Transverse colon (tissue), 4 donors: ENCODE measurements around the gene TMED3. TPM values are rescaled to one million over a fixed set of nuclear protein-coding genes. Genes with fewer than 3 reads are reported as not detected.

Source experiments
- DNase-seq: peaks from one replicate; pipeline ENCODE4 v3.0.0-alpha.2; 2019
- H3K27ac ChIP-seq, 4 donors: fragments of 200-600 bp; sonication (generic); 2 replicates each; pipeline ENCODE4 v1.5.1; 2016 to 2018; ENCODE audit warnings: inconsistent platforms in 4 of 4
- H3K27me3 ChIP-seq: fragments of 200-600 bp; sonication (generic); 2 replicates; pipeline ENCODE4 v1.5.1; 2017; ENCODE audit warnings: inconsistent platforms
- H3K36me3 ChIP-seq, 4 donors: fragments of 200-600 bp; sonication (generic); 2 replicates each; pipeline ENCODE4 v1.5.1; 2017 to 2019; ENCODE audit warnings: inconsistent platforms in 4 of 4
- H3K4me1 ChIP-seq, 4 donors: fragments of 200-600 bp; sonication (generic); 2 replicates each; pipeline ENCODE4 v1.5.1; 2017 to 2020; ENCODE audit warnings: inconsistent platforms in 4 of 4
- H3K4me3 ChIP-seq, 4 donors: fragments of 200-600 bp; sonication (generic); 1 replicate in 1 of 4; 2 replicates in 3 of 4; pipeline versions ENCODE4 v1.5.1 to v1.6.1; 2017 to 2019; ENCODE audit warnings: inconsistent platforms in 4 of 4
- H3K9me3 ChIP-seq, 2 donors: fragments of 200-600 bp; sonication (generic); 2 replicates each; pipeline ENCODE4 v1.5.1; 2017 to 2019; ENCODE audit warnings: inconsistent platforms in 2 of 2
- CTCF ChIP-seq, 5 experiments: fragments of 200-600 bp in 3 of 5; fragments of 450-650 bp in 2 of 5; sonication (generic) in 3 of 5; IDR thresholded peaks; 1 replicate in 2 of 5; 2 replicates in 3 of 5; pipeline ENCODE4 v1.5.1; 2016 to 2017; ENCODE audit warnings: antibody characterized with exemption in 5 of 5, inconsistent platforms in 3 of 5, mild to moderate bottlenecking in 2 of 5, moderate library complexity in 1 of 5
- EP300 ChIP-seq: sonication (generic); formaldehyde crosslinking; IDR thresholded peaks from one replicate; pipeline ENCODE4 v1.6.1; 2017; ENCODE audit warnings: antibody characterized with exemption, low read depth
- POLR2A ChIP-seq: fragments of 450-650 bp; IDR thresholded peaks from one replicate; pipeline ENCODE4 v1.6.1; 2016; ENCODE audit warnings: antibody characterized with exemption, mild to moderate bottlenecking, moderate library complexity
- POLR2AphosphoS5 ChIP-seq, 3 donors: sonication (generic); formaldehyde crosslinking; IDR thresholded peaks; one replicate each; pipeline ENCODE4 v1.6.1; 2016; ENCODE audit warnings: antibody characterized with exemption in 3 of 3
- WGBS, 2 donors: methylation state at CpG; one replicate each; pipeline ENCODE4 v1.1.5; 2018; ENCODE audit warnings: low coverage in 1 of 2; 5-methylcytosine and 5-hydroxymethylcytosine counted together
- in situ Hi-C, 4 donors: fragments of 200-750 bp; cut with MboI; loops; one replicate each; pipeline versions ENCODE4 v1.15.0 to v1.15.1; 2017; ENCODE audit warnings: low sequenced_read_pairs in 3 of 4, low pct_ligation_motif_present in 1 of 4, low pct_unique_long_range_greater_than_20kb in 1 of 4
- intact Hi-C: fragments of 100-400 bp; cut with DNase I; formaldehyde crosslinking; loops from one replicate; pipeline ENCODE4 v1.15.1; 2023; ENCODE audit warnings: low total_unique reads
- total RNA-seq, 4 donors: library from RNA; depleted of rRNA; stranded (reverse); fragments of >200 nt; gene quantifications; one replicate each; pipeline ENCODE4 v1.1.0, GENCODE V29; 2016

Gene TMED3
- total RNA-seq, 4 donors from 2014 or later, result 12.7 to 68.9 (median 41.0) TPM

- no peaks in the 10 kb centered on the region for H3K4me1 ChIP-seq
- no peaks in the 10 kb centered on the region for H3K36me3 ChIP-seq
- H3K27me3 ChIP-seq, result no peaks in the 10 kb centered on the region
- no peak overlapping the region for H3K27ac ChIP-seq
- DNase-seq, result no peak
- intact Hi-C loops (no loop called here), in situ Hi-C loops (no loop called here)
- no peaks in the 10 kb centered on the region for H3K9me3 ChIP-seq
- WGBS, 2 donors, result 88 to 100% methylated on average over 1 to 2 of the region's 2 CpGs
- no peak overlapping the region for H3K4me3 ChIP-seq
- TF ChIP-seq CTCF (IDR thresholded peaks at IDR 0.05) (no peak), EP300 (no peak), POLR2AphosphoS5 (IDR thresholded peaks at IDR 0.05) (no peak), POLR2A (no peak)
Observed at GRCh38 chr15:79372428-79372827, 61.5 kb downstream of the TMED3 start.

Other genes starting within 250 kb of the TMED3 start
- gene RASGRF1, start 220.3 kb upstream of the TMED3 start, total RNA-seq, result under 1 TPM in 3 of 4 donors, not detected in 1; 0.14 to 0.75 (median 0.64) TPM
- not detected for gene ANKRD34C, start 28.4 kb upstream of the TMED3 start, total RNA-seq
- 1 to 10 TPM in 1 of 4 donors, under 1 TPM in 2, not detected in 1; 0.14 to 1.1 (median 0.40) TPM for gene MINAR1, start 121.2 kb downstream of the TMED3 start, total RNA-seq